Activated naive CD4-positive, alpha-beta T cell treated with anti-CD3 and anti-CD28 coated beads, Interleukin-2, amount 50 U/mL, for 72 hours (primary cell): Measurements from ENCODE around the gene PDLIM5. TPM values are rescaled to one million over a fixed set of nuclear protein-coding genes. Genes with fewer than 3 reads are reported as not detected.

ENCODE experiments used
- ATAC-seq, 2 donors: fragments of 150-1000 bp; cut with Tn5 transposase; 2 replicates each; pipeline ENCODE4 v1.10.0; 2021; ENCODE audit warnings: mild to moderate bottlenecking in 2 of 2, moderate library complexity in 2 of 2
- DNase-seq, 2 donors: peaks; one replicate each; pipeline ENCODE4 v3.0.0; 2021 to 2022; ENCODE audit warnings: low spot score in 2 of 2
- H3K27ac Mint-ChIP-seq, 2 donors: one replicate each; pipeline ENCODE4 v1.8.0; 2022; ENCODE audit warnings: mild to moderate bottlenecking in 2 of 2, mixed read lengths in 2 of 2
- H3K36me3 Mint-ChIP-seq, 2 donors: one replicate each; pipeline ENCODE4 v1.8.0; 2022; ENCODE audit warnings: mixed read lengths in 2 of 2
- H3K9me3 Mint-ChIP-seq, 2 donors: one replicate each; pipeline ENCODE4 v1.8.0; 2022; ENCODE audit warnings: mixed read lengths in 2 of 2
- total RNA-seq, 2 donors: library from RNA; stranded (reverse); gene quantifications; one replicate each; pipeline ENCODE4 v1.2.3, GENCODE V29; 2022

PDLIM5 gene
- total RNA-seq, 2 donors from 2014 or later, result 18.6 to 21.8 TPM

DNA sequence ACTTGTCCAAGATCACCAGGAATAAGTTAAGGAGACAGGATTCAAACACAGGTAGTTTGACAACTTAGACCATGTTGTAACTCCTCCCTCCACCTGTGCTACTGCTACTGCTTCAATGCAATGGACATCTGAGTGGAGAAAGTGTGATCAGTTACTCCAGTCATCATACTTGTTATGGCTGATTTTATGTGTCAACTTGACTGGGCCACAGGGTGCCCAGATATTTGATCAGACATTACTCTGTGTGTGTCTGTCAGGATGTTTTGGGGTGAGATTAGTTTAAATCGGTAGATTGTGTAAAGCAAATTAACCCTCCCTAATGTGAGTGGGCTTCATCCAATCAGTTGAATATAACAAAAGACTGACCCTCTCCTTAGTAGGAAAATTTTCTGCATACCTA lies 34.8 kb upstream of the PDLIM5 start:
- H3K36me3 Mint-ChIP-seq, result no peaks in the 10 kb centered on the region
- H3K9me3 Mint-ChIP-seq, result no peaks in the 10 kb centered on the region
- no peak for ATAC-seq
- H3K27ac Mint-ChIP-seq, result no peak overlapping the region
- DNase-seq, result no peak

DNA sequence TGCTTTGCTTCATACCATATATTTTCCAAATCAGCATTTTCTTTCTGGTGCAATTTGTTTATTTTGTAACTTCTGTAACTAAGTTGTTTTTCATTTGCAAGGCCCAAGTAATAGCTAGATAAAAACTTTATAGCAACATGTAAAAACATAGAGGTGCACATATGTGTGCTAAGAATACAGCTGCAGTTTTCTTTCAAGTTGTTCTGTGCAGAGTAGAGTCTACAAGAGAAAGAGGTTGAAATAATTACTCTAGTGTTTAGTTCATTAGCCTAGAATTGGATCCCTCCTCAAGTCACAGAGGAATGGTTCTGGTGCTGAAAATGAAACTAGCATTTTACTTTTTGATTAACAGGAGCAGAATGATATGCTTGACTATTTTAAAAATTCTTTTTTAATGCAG lies 32.2 kb upstream of the PDLIM5 start:
- no peak for DNase-seq
- peak overlapping the region in 1 of 2 donors; percentile 33 for H3K27ac Mint-ChIP-seq
- no peak for ATAC-seq
- H3K36me3 Mint-ChIP-seq, result peaks cover 6 to 20% of the 10 kb centered on the region in 2 donors
- peaks cover 5 to 11% of the 10 kb centered on the region in 2 donors for H3K9me3 Mint-ChIP-seq

DNA sequence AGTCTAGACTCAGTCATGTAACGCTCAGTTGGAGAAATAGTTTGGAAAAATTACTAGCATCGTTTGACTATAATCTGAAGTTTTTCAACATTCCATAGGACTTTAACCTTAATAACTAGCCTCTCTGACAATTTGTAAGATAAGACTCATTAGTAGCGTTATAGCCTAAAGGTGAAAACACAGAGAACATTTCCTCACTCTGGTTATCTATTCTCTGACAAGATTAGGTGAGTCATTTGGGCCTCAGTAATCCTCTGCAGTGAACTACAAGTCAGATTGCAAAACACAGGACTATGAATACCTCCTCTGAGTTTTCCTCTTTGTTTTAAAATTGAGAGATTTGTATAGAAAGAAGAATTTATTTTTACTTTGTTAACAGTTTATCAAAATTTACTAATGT lies 31.8 kb upstream of the PDLIM5 start:
- Mint-ChIP-seq H3K27ac (no peak overlapping the region), H3K9me3 (peaks cover 5 to 13% of the 10 kb centered on the region in 2 donors), H3K36me3 (peaks cover 6 to 23% of the 10 kb centered on the region in 2 donors)
- no peak for DNase-seq
- ATAC-seq, result no peak

DNA sequence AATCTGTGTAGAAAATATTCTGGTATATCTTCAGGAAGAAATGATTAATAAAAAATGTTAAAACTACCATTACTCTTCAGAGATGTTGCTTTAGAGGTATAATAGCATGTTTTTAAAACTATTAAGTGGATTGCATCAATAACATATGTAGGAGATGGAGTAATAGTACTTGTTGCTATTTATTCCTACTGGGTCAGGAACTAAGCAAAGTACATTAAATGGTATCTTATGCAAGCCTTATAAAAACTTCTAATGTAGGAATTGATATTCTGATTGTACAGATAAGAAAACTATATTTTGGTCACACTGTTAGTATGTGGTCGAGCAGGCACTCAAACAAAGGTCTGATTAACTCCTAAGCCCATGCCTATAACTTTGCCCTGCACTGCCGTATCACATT lies 31.4 kb upstream of the PDLIM5 start:
- Mint-ChIP-seq H3K36me3 (peaks cover 8 to 25% of the 10 kb centered on the region in 2 donors), H3K27ac (no peak overlapping the region), H3K9me3 (peaks cover 6 to 14% of the 10 kb centered on the region in 2 donors)
- ATAC-seq (no peak), DNase-seq (no peak)

DNA sequence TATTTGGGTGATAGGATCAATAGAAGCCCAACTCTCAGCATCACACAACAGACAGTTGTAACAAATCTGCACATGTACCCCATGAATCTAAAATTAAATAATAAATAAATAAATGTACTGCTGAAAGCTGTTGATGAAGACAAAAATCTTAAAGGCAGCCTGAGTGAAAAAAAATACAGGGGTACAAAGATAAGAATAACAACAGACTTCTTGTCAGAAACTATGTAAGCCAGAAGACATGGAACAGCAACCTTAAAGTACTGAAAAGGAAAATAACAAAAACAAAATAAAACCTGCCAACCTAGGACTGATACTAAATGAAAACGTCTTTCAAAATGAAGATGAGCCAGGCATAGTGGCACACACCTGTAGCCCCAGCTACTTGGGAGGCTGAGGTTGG lies 25.0 kb upstream of the PDLIM5 start:
- Mint-ChIP-seq H3K27ac (no peak overlapping the region), H3K9me3 (peaks cover 8 to 18% of the 10 kb centered on the region in 2 donors), H3K36me3 (peaks cover 11 to 29% of the 10 kb centered on the region in 2 donors)
- DNase-seq (no peak), ATAC-seq (no peak)

DNA sequence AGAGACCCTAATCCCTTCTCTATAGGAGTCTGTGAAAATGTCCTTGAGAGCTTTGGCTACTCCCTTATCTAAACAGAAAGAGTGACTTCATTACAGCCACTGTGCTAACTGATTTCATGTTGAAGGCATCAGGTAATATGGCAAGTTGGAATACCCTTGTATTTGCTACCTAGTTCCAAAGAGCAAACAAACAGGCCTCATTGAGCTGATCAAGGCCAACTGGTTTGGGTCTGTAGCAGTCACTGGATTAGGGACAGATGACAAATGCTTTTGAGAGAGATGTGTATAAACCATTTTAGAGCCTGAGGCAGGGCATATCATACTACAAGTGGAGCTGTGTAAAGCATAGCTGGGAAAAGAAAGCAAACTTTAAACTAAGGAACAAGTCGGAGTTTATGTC lies 22.9 kb upstream of the PDLIM5 start:
- ATAC-seq, result no peak
- no peak for DNase-seq
- H3K27ac Mint-ChIP-seq, result no peak overlapping the region
- H3K9me3 Mint-ChIP-seq, result peaks cover 3 to 14% of the 10 kb centered on the region in 2 donors
- peaks cover 5 to 16% of the 10 kb centered on the region in 2 donors for H3K36me3 Mint-ChIP-seq

DNA sequence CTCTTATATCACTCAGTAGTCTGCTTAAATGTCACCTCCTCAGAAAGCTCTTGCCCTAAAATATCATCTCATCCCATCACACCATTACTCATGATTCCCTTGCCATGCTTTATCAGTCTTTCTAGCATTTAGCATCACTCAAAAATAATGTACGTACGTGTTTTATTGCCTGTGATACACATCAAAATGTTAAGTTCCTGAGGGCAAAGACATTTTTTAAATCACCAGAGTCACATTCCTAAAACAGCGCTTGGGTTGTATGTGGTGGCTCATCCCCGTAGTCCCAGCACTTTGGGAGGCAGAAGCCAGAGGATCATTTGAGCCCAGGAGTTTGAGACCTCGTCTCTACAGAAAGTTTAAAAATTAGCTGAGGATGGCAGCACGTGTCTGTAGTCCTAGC lies 21.3 kb upstream of the PDLIM5 start:
- H3K27ac Mint-ChIP-seq, result no peak overlapping the region
- peaks cover 3 to 4% of the 10 kb centered on the region in 2 donors for H3K36me3 Mint-ChIP-seq
- ATAC-seq, result no peak
- no peak for DNase-seq
- peaks cover 1 to 4% of the 10 kb centered on the region in 2 donors for H3K9me3 Mint-ChIP-seq

DNA sequence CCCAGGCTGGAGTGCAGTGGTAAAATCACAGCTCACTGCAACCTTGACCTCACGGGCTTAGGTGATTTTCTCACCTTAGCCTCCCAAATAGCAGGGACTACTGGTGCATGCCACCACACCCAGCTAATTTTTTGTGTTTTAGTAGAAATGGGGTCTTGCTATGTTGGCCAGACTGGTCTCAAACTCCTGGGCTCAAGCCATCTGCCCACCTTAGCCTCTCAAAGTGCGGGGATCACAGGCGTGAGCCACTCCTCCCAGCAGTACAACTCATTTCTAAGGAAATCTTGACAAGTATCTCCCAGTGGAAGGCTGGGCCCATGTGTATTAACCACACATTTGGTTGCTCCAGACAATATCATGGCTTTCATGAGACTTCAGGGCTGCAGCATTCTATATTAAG lies 20.4 kb upstream of the PDLIM5 start:
- no peak for DNase-seq
- Mint-ChIP-seq H3K27ac (no peak overlapping the region), H3K9me3 (no peaks in the 10 kb centered on the region), H3K36me3 (no peaks in the 10 kb centered on the region)
- no peak for ATAC-seq

DNA sequence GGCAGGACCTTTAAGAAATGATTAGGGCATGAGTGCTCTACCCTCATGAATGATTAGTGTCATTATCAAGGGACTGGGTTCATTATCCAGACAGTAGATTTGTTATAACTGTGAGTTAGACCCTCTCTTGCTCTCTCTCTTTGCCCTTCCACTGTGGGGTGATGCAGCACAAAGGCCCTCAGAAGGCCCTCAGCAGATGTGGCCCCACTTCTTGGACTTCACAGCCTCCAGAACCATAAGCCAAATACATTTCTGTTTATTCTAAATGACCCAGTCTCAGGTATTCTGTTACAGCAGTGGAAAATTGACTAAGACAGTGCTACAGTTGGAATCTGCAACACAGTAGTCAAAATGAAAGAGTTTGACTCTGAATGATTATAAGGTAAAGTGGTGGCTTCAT lies 17.2 kb upstream of the PDLIM5 start:
- no peaks in the 10 kb centered on the region for H3K36me3 Mint-ChIP-seq
- H3K9me3 Mint-ChIP-seq, result no peaks in the 10 kb centered on the region
- ATAC-seq (no peak), DNase-seq (no peak)
- no peak overlapping the region for H3K27ac Mint-ChIP-seq

DNA sequence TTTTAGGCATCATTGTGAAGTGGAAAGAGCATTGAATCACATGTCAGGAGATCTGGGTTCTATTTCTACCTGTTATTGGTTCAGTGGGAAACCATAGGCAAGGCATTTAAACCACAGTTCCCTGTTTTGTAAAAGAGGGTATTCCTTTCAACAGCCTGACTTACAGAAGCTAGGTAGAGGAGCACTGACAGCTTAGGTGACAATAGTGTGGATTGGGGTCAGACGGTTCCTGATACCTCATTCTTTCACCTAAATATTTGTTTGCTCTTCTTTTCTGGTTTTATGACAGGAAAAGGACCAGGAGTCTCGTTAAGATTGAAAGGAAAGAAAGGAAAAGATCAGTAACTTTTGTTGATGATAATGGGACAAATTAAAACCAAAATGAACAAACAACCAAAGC lies 15.9 kb upstream of the PDLIM5 start:
- ATAC-seq (no peak), DNase-seq (no peak)
- Mint-ChIP-seq H3K27ac (no peak overlapping the region), H3K9me3 (no peaks in the 10 kb centered on the region), H3K36me3 (no peaks in the 10 kb centered on the region)

DNA sequence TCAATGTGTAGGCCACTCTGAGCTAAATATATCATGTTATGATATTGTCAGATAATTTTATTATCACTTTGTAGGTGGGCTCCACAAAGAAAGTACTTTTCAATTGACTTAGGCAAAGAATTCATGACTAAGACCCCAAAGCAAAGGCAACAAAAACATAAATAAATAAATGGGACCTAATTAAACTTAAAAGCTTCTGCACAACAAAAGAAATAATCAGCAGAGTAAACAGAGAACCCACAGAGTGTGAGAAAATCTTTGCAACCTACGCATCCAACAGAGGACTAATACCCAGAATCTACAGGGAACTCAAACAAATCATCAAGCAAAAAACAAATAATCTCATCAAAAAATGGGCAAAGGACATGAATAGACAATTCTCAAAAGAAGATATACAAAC lies 15.2 kb upstream of the PDLIM5 start:
- DNase-seq (no peak), ATAC-seq (no peak)
- Mint-ChIP-seq H3K27ac (no peak overlapping the region), H3K9me3 (no peaks in the 10 kb centered on the region), H3K36me3 (no peaks in the 10 kb centered on the region)

DNA sequence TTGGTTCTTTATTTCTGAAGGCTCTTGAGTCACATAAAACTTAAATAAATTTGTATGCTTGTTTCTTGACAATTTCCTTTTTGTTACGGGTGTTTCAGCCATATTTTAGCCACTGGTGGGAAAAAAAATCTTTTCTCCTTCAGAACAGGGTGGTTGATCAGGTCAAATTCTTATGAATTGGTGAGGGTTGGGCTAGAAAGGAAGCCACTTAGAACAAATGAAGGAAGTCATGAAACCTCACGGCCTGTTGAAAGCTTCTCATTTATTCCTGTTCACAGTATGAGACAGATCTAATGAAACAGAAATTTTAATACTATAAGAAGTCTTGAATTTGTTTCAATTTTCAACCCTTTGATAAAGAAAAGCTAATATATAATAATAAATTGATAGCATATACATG lies 12.1 kb upstream of the PDLIM5 start:
- H3K36me3 Mint-ChIP-seq, result no peaks in the 10 kb centered on the region
- H3K27ac Mint-ChIP-seq, result no peak overlapping the region
- no peaks in the 10 kb centered on the region for H3K9me3 Mint-ChIP-seq
- ATAC-seq (no peak), DNase-seq (no peak)

DNA sequence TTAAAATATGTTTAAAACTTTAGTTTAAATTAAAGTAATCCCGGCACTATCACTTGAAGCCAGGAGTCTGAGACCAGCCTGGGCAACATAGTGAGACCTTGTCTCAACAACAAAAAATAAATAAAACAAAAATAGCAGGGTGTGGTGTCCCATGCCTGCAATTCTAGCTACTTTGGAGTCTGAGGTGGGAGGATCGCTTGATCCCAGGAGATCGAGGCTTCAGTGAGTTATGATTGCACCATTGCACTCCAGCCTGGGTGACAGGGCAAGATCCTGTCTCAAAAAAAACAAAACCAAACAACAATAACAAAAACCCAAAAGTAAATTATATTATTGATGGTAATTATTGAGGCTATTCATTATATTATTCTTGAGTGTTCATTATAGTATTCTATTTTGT lies 9.9 kb upstream of the PDLIM5 start:
- H3K27ac Mint-ChIP-seq, result no peak overlapping the region
- ATAC-seq, result no peak

DNA sequence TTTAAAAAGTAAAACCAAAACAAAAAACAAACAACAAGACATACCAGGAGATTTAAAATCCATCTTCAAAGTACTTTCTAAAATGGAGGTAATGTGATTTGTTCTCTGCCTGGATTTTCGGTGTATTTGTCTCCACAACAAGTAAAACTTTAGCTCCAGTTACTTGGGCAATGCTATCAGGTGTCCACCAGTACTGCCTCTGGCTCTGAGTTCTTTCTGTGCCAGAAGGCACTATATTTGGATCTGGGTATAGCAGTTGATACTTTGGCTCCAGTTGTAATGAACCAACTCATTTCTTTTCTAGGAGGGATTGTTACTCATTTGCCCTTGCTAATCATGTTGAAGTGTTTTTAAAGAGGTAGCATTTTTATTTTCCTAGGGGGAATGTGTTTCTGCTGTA lies 9.5 kb upstream of the PDLIM5 start:
- ATAC-seq, result no peak
- H3K36me3 Mint-ChIP-seq, result no peaks in the 10 kb centered on the region
- no peak overlapping the region for H3K27ac Mint-ChIP-seq
- no peaks in the 10 kb centered on the region for H3K9me3 Mint-ChIP-seq
- DNase-seq, result no peak

More for the DNA sequence above, 9.9 kb upstream of the PDLIM5 start:
- Mint-ChIP-seq H3K36me3 (no peaks in the 10 kb centered on the region), H3K9me3 (no peaks in the 10 kb centered on the region)
- no peak for DNase-seq

DNA sequence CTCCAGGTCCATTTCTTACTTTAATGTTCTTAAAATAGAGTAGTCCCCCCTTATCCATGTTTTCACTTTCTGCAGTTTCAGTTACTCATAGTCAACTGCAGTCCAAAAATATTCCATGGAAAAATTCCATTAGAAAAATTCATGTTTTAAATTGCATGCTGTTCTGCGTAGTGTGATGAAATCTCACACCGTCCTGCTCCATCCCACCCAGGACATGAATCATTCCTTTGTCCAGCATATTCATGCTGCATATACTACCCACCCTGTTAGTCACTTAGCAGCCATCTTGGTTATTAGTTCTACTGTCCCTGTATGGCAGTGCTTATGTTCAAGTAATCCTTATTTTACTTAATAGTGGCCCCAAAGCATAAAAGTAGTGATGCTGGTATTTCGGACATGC lies 5.4 kb upstream of the PDLIM5 start:
- no peaks in the 10 kb centered on the region for H3K36me3 Mint-ChIP-seq
- ATAC-seq, result no peak
- no peaks in the 10 kb centered on the region for H3K9me3 Mint-ChIP-seq
- no peak for DNase-seq
- no peak overlapping the region for H3K27ac Mint-ChIP-seq

DNA sequence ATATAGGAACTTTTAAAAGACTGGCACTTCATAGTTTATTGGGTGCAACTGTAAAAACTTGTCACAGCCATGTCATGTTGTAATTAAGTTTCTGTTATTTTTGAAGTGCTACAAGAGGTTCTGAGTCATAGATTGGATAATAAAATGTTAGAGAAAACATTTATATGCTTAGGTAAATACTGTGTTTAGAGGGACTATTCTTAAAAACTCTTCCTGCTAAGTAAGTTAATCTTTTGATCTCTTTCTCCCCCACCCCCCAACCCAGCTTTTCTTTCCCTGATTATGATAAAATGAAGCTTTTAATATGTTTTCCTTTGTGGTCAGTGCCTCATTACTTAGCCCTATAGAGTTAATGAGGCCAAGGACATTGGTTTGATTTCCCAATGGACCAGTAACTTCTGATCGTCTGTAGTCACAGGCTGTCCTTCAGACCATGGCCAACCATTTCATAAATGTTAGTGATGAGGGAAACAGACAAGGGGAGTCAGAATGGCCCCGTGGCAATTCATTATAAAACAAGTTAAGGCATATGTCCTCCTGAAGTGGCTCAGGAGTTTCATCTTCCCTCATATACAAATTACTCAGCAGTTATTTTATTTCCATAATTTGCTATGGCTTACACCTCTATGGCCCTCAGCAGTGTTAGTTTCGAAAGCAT lies 3.9 kb upstream of the PDLIM5 start:
- DNase-seq (no peak), ATAC-seq (no peak)
- Mint-ChIP-seq H3K27ac (no peak overlapping the region), H3K36me3 (no peaks in the 10 kb centered on the region), H3K9me3 (no peaks in the 10 kb centered on the region)

DNA sequence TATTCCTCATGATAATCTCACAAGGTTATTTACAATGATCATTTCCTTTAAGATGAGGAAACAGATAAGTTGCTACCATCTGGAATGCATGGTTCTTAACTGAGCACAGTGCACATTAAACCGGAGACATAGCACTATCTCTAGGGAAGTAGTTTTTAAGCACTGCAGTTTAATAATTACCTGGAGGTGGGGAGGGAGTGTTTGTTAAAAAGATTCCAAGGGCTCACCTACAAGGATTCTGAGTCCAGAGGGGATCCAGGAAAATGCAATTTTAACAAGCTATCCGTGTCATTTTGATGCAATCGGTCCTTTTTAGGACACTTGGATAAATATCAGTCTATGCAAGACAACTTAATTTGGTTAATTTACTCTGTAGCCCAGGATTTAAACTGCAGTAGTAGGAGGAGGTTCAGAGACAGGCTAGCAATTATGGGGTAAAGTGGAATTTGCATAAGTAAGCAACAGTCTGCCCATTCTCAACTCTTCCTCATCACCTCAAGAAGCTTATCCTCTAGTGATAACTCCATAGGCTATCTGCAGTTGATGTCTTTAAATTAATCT lies 2.8 kb upstream of the PDLIM5 start:
- no peaks in the 10 kb centered on the region for H3K9me3 Mint-ChIP-seq
- ATAC-seq (no peak), DNase-seq (no peak)
- no peaks in the 10 kb centered on the region for H3K36me3 Mint-ChIP-seq
- no peak overlapping the region for H3K27ac Mint-ChIP-seq

DNA sequence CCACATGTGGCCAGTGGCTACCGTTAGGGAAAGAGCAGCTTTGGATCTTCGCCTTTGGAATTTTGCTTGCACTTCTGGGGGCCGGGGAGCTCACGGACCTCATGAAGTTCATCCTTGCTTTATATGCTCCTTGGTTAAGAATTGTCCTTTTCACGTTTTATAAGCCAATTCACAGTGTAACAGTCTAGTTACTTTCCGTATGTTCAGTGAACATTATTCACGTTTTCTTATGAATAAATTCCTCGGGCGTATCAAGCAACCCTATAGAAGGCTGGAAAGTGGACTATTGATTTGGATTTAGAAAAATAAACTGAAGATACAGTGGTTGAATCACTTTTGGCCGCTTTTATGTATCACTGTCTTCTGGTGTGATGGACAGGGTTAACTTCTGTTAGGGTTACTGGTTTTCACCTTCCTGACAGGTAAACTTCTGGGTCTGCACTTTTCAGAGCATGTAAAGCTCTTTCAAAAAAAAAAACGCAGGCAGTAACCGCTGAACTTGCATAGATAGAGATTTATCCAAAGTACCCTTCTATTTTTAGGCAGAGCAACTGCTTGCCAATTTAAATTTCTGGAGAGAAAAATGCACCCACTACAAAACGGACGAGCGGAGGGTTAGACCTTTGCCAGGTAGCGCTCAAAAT lies 569 bp upstream of the PDLIM5 start:
- Mint-ChIP-seq H3K36me3 (no peaks in the 10 kb centered on the region), H3K9me3 (no peaks in the 10 kb centered on the region), H3K27ac (peak overlapping the region in 1 of 2 donors; percentile 88)
- ATAC-seq (no peak), DNase-seq (no peak)
